Adrenal gland (tissue), 12 donors: ENCODE results near the gene FILIP1. TPM values are rescaled to one million over a fixed set of nuclear protein-coding genes. Genes with fewer than 3 reads are reported as not detected.
"Not testable (repeated sequence)": the region's sequence is repeated elsewhere in the genome, so short reads cannot be mapped to it uniquely, and the experiment has no call there.

Source experiments
- DNase-seq, 7 donors: peaks; one replicate each; pipeline ENCODE4 v3.0.0-alpha.2; 2019 to 2020
- H3K27ac ChIP-seq, 5 donors: fragments of 200-600 bp; sonication (generic) in 4 of 5; 1 replicate in 3 of 5; 2 replicates in 2 of 5; pipeline versions ENCODE4 v1.5.1 to v1.8.0; 2016 to 2020; ENCODE audit warnings: mild to moderate bottlenecking in 1 of 5
- H3K27me3 ChIP-seq: fragments of 200-600 bp; 2 replicates; pipeline ENCODE4 v1.8.0; 2021
- H3K36me3 ChIP-seq, 2 donors: fragments of 200-600 bp; replicated peaks in 1 of 2; 1 replicate in 1 of 2; 2 replicates in 1 of 2; pipeline versions ENCODE4 v1.5.1 to v1.8.0; 2018 to 2022
- H3K4me1 ChIP-seq, 2 donors: fragments of 200-600 bp; replicated peaks in 1 of 2; 1 replicate in 1 of 2; 2 replicates in 1 of 2; pipeline versions ENCODE4 v1.5.1 to v1.8.0; 2018 to 2021
- H3K4me3 ChIP-seq, 4 donors: fragments of 200-600 bp; sonication (generic) in 3 of 4; one replicate each; pipeline ENCODE4 v1.5.1; 2016 to 2018
- H3K9me3 ChIP-seq, 3 donors: fragments of 200-600 bp; sonication (generic) in 1 of 3; replicated peaks in 1 of 3; 1 replicate in 2 of 3; 2 replicates in 1 of 3; pipeline versions ENCODE4 v1.5.1 to v1.8.0; 2016 to 2021
- POLR2A ChIP-seq, 2 donors: fragments of 450-650 bp; IDR thresholded peaks; one replicate each; pipeline ENCODE4 v1.6.1; 2017; ENCODE audit warnings: antibody characterized with exemption in 2 of 2, mild to moderate bottlenecking in 2 of 2, moderate library complexity in 1 of 2
- WGBS, 4 donors: extraction: QIAGEN DNeasy Blood & Tissue Kit in 2 of 4; methylation state at CpG; one replicate each; pipeline versions ENCODE4 v1.1.5 to v1.1.7; 2013 to 2017; 5-methylcytosine and 5-hydroxymethylcytosine counted together
- intact Hi-C, 2 donors: fragments of 100-400 bp; cut with DNase I; formaldehyde crosslinking; loops; one replicate each; pipeline versions ENCODE4 v1.14.1 to v1.15.0; 2022 to 2023
- polyA plus RNA-seq, 3 donors: library from polyadenylated mRNA; stranded (reverse); fragments of 200-250 nt in 2 of 3; fragments of 350-450 nt in 1 of 3; fragmentation: Illumina TruSeq in 1 of 3; extraction: RNeasy Lipid Tissue Mini Kit (QIAGEN cat#74804) in 1 of 3; gene quantifications; one replicate each; pipeline ENCODE4 v1.2.3, GENCODE V29; 2013 to 2014
- total RNA-seq, 9 donors: library from RNA; depleted of rRNA in 4 of 9; stranded (reverse); fragments of >200 nt in 4 of 9; fragments of 120-200 nt in 1 of 9; fragmentation: NEBNext Ultra II Directional in 1 of 9; extraction: Animal tissue kit (Norgen Biotek cat#: 25700) in 1 of 9; gene quantifications; one replicate each; pipeline versions ENCODE4 v1.1.0 to v1.2.4, GENCODE V29; 2013 to 2023
- TF ChIP-seq, protein P1 (sequence below), 6 experiments: fragments of 450-650 bp in 4 of 6; fragments of 200-600 bp in 2 of 6; sonication (generic) in 1 of 6; IDR thresholded peaks; 1 replicate in 5 of 6; 2 replicates in 1 of 6; pipeline versions ENCODE4 v1.5.1 to v1.8.0; 2016 to 2021; ENCODE audit warnings: antibody characterized with exemption in 6 of 6, mild to moderate bottlenecking in 2 of 6, moderate library complexity in 1 of 6
- donor health status: healthy with polysubstance abuse.
- donor health status: Bipolar disorder and iron deficiency.
- donor health status: DM: yes; HTN: yes; CAD: no.
- donor health status: DM: no; HTN: no; CAD: no.
- donor health status: DM: no; HTN: no; CAD: no.
- donor health status: DM: yes; HTN: yes; CAD: no.

Gene FILIP1
- total and polyA plus RNA-seq, 12 donors, result 0.94 to 8.0 (median 2.3) TPM

DNA sequence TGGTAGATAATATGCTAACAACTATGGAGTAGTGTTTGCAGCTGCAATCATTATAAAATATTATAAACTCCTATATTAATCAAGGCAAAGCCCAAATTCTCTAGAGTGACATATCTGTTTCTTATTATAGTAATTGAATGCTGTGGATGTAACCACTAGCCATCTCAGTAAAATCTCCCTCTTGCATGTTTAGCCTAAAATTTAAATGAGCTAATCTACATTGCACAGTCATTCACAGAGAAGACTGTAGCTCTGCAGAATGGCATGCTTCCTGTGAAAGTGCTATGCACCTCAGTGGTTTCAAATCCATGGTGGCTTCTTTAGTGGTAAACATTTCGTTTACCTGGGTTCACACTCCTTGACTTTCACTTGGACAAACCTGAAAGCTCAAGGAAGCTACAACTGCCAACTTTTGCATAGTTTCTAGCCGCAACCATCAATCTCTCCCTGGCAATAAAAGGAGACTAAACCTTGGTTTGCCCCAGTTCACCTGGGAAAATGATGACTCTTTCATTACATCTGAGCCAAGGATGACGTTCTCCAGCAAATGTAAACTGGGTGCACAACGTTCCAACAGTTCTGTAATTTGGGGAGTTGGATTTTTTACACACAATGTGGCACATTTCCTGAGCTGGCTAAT lies 47.2 kb downstream of the FILIP1 start:
- no peak overlapping the region for H3K27ac ChIP-seq
- TF ChIP-seq POLR2A (IDR thresholded peaks at IDR 0.05), result no peak
- TF ChIP-seq, protein P1, sequence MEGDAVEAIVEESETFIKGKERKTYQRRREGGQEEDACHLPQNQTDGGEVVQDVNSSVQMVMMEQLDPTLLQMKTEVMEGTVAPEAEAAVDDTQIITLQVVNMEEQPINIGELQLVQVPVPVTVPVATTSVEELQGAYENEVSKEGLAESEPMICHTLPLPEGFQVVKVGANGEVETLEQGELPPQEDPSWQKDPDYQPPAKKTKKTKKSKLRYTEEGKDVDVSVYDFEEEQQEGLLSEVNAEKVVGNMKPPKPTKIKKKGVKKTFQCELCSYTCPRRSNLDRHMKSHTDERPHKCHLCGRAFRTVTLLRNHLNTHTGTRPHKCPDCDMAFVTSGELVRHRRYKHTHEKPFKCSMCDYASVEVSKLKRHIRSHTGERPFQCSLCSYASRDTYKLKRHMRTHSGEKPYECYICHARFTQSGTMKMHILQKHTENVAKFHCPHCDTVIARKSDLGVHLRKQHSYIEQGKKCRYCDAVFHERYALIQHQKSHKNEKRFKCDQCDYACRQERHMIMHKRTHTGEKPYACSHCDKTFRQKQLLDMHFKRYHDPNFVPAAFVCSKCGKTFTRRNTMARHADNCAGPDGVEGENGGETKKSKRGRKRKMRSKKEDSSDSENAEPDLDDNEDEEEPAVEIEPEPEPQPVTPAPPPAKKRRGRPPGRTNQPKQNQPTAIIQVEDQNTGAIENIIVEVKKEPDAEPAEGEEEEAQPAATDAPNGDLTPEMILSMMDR (IDR thresholded peaks at IDR 0.05), result no peak
- H3K4me3 ChIP-seq, result no peak overlapping the region
- intact Hi-C loops, result no loop called here
- no peaks in the 10 kb centered on the region for H3K4me1 ChIP-seq
- 70 to 85% (median 74%) methylated on average over 4 of the region's 4 CpGs for WGBS, 4 donors
- no peaks in the 10 kb centered on the region for H3K27me3 ChIP-seq
- H3K9me3 ChIP-seq, result no peaks in the 10 kb centered on the region
- no peak for DNase-seq
- H3K36me3 ChIP-seq, result no peaks in the 10 kb centered on the region

DNA sequence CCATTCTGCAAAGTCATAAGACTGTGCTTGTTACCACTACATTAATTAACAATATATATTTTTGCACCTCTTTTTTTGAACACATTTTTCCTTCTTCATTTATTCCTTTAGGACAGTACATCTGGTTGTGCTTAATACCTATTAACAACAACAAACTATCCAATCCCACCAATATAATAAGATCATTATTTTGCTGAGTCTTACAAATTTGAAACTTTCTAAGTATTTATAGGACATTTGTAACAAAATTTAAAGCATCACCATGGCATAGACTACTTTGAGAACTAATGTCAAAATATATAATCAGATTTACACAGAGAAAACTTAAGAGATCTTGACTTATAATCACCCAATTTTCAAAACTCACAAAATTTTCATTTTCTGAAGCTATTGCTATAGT lies 47.9 kb downstream of the FILIP1 start:
- intact Hi-C loops, result no loop called here
- H3K9me3 ChIP-seq, result no peaks in the 10 kb centered on the region
- DNase-seq, result no peak
- H3K27ac ChIP-seq, result no peak overlapping the region
- H3K4me3 ChIP-seq, result no peak overlapping the region
- no peaks in the 10 kb centered on the region for H3K27me3 ChIP-seq
- TF ChIP-seq POLR2A (IDR thresholded peaks at IDR 0.05), result no peak
- TF ChIP-seq, protein P1 (IDR thresholded peaks at IDR 0.05), result no peak
- H3K4me1 ChIP-seq, result no peaks in the 10 kb centered on the region
- no peaks in the 10 kb centered on the region for H3K36me3 ChIP-seq

DNA sequence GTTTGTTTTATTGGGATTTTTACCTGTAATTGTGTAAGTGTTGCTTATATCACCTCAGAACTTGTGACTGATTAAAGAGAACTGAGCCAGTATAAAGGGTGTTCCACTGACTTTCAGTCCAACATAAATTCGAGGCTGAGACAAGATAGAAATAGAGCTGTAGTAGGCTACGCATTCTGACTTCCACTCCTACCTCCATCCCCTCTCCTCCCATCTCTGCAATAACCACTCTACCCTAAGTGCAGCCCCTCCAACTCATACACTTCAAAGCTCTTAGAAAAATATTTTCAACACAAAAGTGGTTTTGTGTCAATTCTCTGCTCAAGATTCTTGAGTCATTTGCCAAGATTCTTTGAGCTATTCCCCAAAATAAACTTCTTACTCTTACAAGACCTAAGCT lies 48.7 kb downstream of the FILIP1 start:
- no peak for DNase-seq
- Histone ChIP-seq H3K4me3 (no peak overlapping the region), H3K9me3 (no peaks in the 10 kb centered on the region), H3K4me1 (no peaks in the 10 kb centered on the region), H3K36me3 (no peaks in the 10 kb centered on the region), H3K27me3 (no peaks in the 10 kb centered on the region), H3K27ac (no peak overlapping the region)
- TF ChIP-seq, protein P1 (IDR thresholded peaks at IDR 0.05), result no peak
- no peak for TF ChIP-seq POLR2A (IDR thresholded peaks at IDR 0.05)
- 73 to 77% (median 76%) methylated on average over 2 of the region's 2 CpGs for WGBS, 4 donors
- intact Hi-C loops, result no loop called here

DNA sequence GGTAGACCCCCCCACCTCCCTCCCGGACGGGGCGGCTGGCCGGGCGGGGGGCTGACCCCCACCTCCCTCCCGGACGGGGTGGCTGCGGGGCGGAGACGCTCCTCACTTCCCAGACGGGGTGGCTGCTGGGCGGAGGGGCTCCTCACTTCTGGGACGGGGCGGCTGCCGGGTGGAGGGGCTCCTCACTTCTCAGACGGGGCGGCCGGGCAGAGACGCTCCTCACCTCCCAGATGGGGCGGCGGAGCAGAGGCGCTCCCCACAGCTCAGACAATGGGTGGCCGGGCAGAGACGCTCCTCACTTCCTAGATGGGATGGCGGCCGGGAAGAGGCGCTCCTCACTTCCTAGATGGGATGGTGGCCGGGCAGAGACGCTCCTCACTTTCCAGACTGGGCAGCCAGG lies 51.7 kb downstream of the FILIP1 start:
- H3K36me3 ChIP-seq, intact Hi-C loops, H3K27me3 ChIP-seq, H3K4me3 ChIP-seq, H3K9me3 ChIP-seq, H3K27ac ChIP-seq, H3K4me1 ChIP-seq, DNase-seq: not testable (repeated sequence)
- 98% methylated on average over 27 of the region's 29 CpGs; no CpG with 5 or more reads in 3 of the 4 donors for WGBS, 4 donors

DNA sequence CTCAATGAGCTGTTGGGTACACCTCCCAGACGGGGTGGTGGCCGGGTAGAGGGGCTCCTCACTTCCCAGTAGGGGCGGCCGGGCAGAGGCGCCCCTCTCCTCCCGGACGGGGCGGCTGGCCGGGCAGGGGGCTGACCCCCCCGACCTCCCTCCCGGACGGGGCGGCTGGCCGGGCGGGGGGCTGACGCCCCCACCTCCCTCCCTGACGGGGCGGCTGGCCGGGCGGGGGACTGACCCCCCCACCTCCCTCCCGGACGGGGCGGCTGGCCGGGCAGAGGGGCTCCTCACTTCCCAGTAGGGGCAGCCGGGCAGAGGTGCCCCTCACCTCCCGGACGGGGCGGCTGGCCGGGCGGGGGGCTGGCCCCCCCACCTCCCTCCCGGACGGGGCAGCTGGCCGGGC lies 52.1 kb downstream of the FILIP1 start:
- H3K9me3 ChIP-seq, DNase-seq, H3K36me3 ChIP-seq, H3K27ac ChIP-seq, H3K4me1 ChIP-seq, intact Hi-C loops, H3K27me3 ChIP-seq, H3K4me3 ChIP-seq: not testable (repeated sequence)
- WGBS, 4 donors, result 93 to 97% methylated on average over 18 to 32 of the region's 33 CpGs; no CpG with 5 or more reads in 2 of the 4 donors
